ENCODE results near the gene INHBB. TPM values are rescaled to one million over a fixed set of nuclear protein-coding genes. Genes with fewer than 3 reads are reported as not detected.
"Not testable (repeated sequence)": the region's sequence is repeated elsewhere in the genome, so short reads cannot be mapped to it uniquely, and the experiment has no call there.

INHBB gene
- total and polyA plus RNA-seq, 5 donors, result 1.4 to 2.5 (median 2.4) TPM

GRCh38 chr2:120316528-120317179 is 29.3 kb upstream of the INHBB start:
- WGBS, result 93% methylated on average over 15 of the region's 15 CpGs
- Histone ChIP-seq H3K27ac (ENCODE audit: low read length) (no peak overlapping the region), H3K9me3 (ENCODE audit: control insufficient read depth, low read length) (no peaks in the 10 kb centered on the region), H3K27me3 (ENCODE audit: control insufficient read depth, insufficient read depth) (no peaks in the 10 kb centered on the region), H3K4me3 (ENCODE audit: low read length) (no peak overlapping the region), H3K4me1 (ENCODE audit: control insufficient read depth, insufficient read depth, low read length) (no peaks in the 10 kb centered on the region)
- intact Hi-C loops (cut with DNase I), result loop anchor here in 2 of 4 donors (10.0 kb wide), 2 partner anchors 62 to 92 kb away; partner anchors contain the start of genes RALB (in 1 of the 2) and TMEM185B (in 1 of the 2)
- DNase-seq (no peak), ATAC-seq (no peak)

- ATAC-seq (no peak), DNase-seq (no peak)
- Histone ChIP-seq H3K4me3 (ENCODE audit: low read length) (no peak overlapping the region), H3K9me3 (ENCODE audit: control insufficient read depth, low read length) (no peaks in the 10 kb centered on the region), H3K27ac (ENCODE audit: low read length) (no peak overlapping the region), H3K27me3 (ENCODE audit: control insufficient read depth, insufficient read depth) (no peaks in the 10 kb centered on the region), H3K4me1 (ENCODE audit: control insufficient read depth, insufficient read depth, low read length) (no peaks in the 10 kb centered on the region)
- intact Hi-C loops (cut with DNase I), result loop anchor here in 2 of 4 donors (10.0 kb wide), 2 partner anchors 62 to 92 kb away; partner anchors contain the start of genes RALB (in 1 of the 2) and TMEM185B (in 1 of the 2)
These were observed 28.8 kb upstream of the INHBB start for GRCh38 chr2:120317180-120317533.

GRCh38 chr2:120317916-120318315 is 28.0 kb upstream of the INHBB start:
- 89% methylated on average over 8 of the region's 8 CpGs for WGBS
- H3K9me3 ChIP-seq (ENCODE audit: control insufficient read depth, low read length), result no peaks in the 10 kb centered on the region
- no peaks in the 10 kb centered on the region for H3K4me1 ChIP-seq (ENCODE audit: control insufficient read depth, insufficient read depth, low read length)
- intact Hi-C loops (cut with DNase I), result loop anchor here in 2 of 4 donors (10.0 kb wide), 2 partner anchors 63 to 93 kb away; partner anchors contain the start of genes RALB (in 1 of the 2) and TMEM185B (in 1 of the 2)
- ATAC-seq (no peak), DNase-seq (no peak)
- no peak overlapping the region for H3K27ac ChIP-seq (ENCODE audit: low read length)
- no peaks in the 10 kb centered on the region for H3K27me3 ChIP-seq (ENCODE audit: control insufficient read depth, insufficient read depth)
- H3K4me3 ChIP-seq (ENCODE audit: low read length), result no peak overlapping the region

GRCh38 chr2:120318626-120319025 is 27.3 kb upstream of the INHBB start:
- WGBS, result 47% methylated on average over 8 of the region's 8 CpGs
- no peaks in the 10 kb centered on the region for H3K4me1 ChIP-seq (ENCODE audit: control insufficient read depth, insufficient read depth, low read length)
- no peak overlapping the region for H3K4me3 ChIP-seq (ENCODE audit: low read length)
- no peaks in the 10 kb centered on the region for H3K9me3 ChIP-seq (ENCODE audit: control insufficient read depth, low read length)
- no peaks in the 10 kb centered on the region for H3K27me3 ChIP-seq (ENCODE audit: control insufficient read depth, insufficient read depth)
- no peak overlapping the region for H3K27ac ChIP-seq (ENCODE audit: low read length)
- DNase-seq (peak; percentile 73 to 90 (median 90)), ATAC-seq (peak; percentile 61 to 67)
- intact Hi-C loops (cut with DNase I), result loop anchor here in 2 of 4 donors (10.0 kb wide), 2 partner anchors 64 to 94 kb away; partner anchors contain the start of genes RALB (in 1 of the 2) and TMEM185B (in 1 of the 2)

- intact Hi-C loops (cut with DNase I), result loop anchor here in 2 of 4 donors (10.0 kb wide), 2 partner anchors 64 to 94 kb away; partner anchors contain the start of genes RALB (in 1 of the 2) and TMEM185B (in 1 of the 2)
- WGBS, result 71% methylated on average over 10 of the region's 10 CpGs
- Histone ChIP-seq H3K4me1 (ENCODE audit: control insufficient read depth, insufficient read depth, low read length) (no peaks in the 10 kb centered on the region), H3K27me3 (ENCODE audit: control insufficient read depth, insufficient read depth) (no peaks in the 10 kb centered on the region), H3K4me3 (ENCODE audit: low read length) (no peak overlapping the region), H3K27ac (ENCODE audit: low read length) (no peak overlapping the region), H3K9me3 (ENCODE audit: control insufficient read depth, low read length) (no peaks in the 10 kb centered on the region)
- ATAC-seq (no peak), DNase-seq (no peak)
These were observed 26.8 kb upstream of the INHBB start for GRCh38 chr2:120319123-120319522.

- DNase-seq (no peak), ATAC-seq (no peak)
- no peaks in the 10 kb centered on the region for H3K9me3 ChIP-seq (ENCODE audit: control insufficient read depth, low read length)
- no peak overlapping the region for H3K27ac ChIP-seq (ENCODE audit: low read length)
- H3K27me3 ChIP-seq (ENCODE audit: control insufficient read depth, insufficient read depth), result no peaks in the 10 kb centered on the region
- no peak overlapping the region for H3K4me3 ChIP-seq (ENCODE audit: low read length)
- intact Hi-C loops (cut with DNase I), result loop anchor here in 2 of 4 donors (10.0 kb wide), 2 partner anchors 65 to 95 kb away; partner anchors contain the start of genes RALB (in 1 of the 2) and TMEM185B (in 1 of the 2)
- H3K4me1 ChIP-seq (ENCODE audit: control insufficient read depth, insufficient read depth, low read length), result no peaks in the 10 kb centered on the region
- 78% methylated on average over 18 of the region's 18 CpGs for WGBS
These were observed 26.1 kb upstream of the INHBB start for GRCh38 chr2:120319686-120320317.

- DNase-seq (no peak), ATAC-seq (no peak)
- WGBS, result 77% methylated on average over 10 of the region's 10 CpGs
- H3K27ac ChIP-seq (ENCODE audit: low read length), result no peak overlapping the region
- no peaks in the 10 kb centered on the region for H3K4me1 ChIP-seq (ENCODE audit: control insufficient read depth, insufficient read depth, low read length)
- H3K27me3 ChIP-seq (ENCODE audit: control insufficient read depth, insufficient read depth), result no peaks in the 10 kb centered on the region
- intact Hi-C loops (cut with DNase I), result no loop called here
- H3K4me3 ChIP-seq (ENCODE audit: low read length), result no peak overlapping the region
- no peaks in the 10 kb centered on the region for H3K9me3 ChIP-seq (ENCODE audit: control insufficient read depth, low read length)
These were observed 25.6 kb upstream of the INHBB start for GRCh38 chr2:120320318-120320851.

- intact Hi-C loops (cut with DNase I); H3K27ac ChIP-seq (ENCODE audit: low read length); H3K4me3 ChIP-seq (ENCODE audit: low read length); DNase-seq; H3K27me3 ChIP-seq (ENCODE audit: control insufficient read depth, insufficient read depth); ATAC-seq; H3K9me3 ChIP-seq (ENCODE audit: control insufficient read depth, low read length); H3K4me1 ChIP-seq (ENCODE audit: control insufficient read depth, insufficient read depth, low read length): not testable (repeated sequence)
- 90% methylated on average over 5 of the region's 5 CpGs for WGBS
These were observed 24.9 kb upstream of the INHBB start for GRCh38 chr2:120320887-120321556.

- no peak for ATAC-seq
- WGBS, result 86% methylated on average over 10 of the region's 10 CpGs
- Histone ChIP-seq H3K9me3 (ENCODE audit: control insufficient read depth, low read length) (no peaks in the 10 kb centered on the region), H3K27me3 (ENCODE audit: control insufficient read depth, insufficient read depth) (no peaks in the 10 kb centered on the region), H3K4me1 (ENCODE audit: control insufficient read depth, insufficient read depth, low read length) (no peaks in the 10 kb centered on the region), H3K27ac (ENCODE audit: low read length) (no peak overlapping the region), H3K4me3 (ENCODE audit: low read length) (no peak overlapping the region)
- DNase-seq, result peak in 1 of 3 donors; percentile 5
- intact Hi-C loops (cut with DNase I), result no loop called here
These were observed 24.1 kb upstream of the INHBB start for GRCh38 chr2:120321721-120322284.

GRCh38 chr2:120322329-120322728 is 23.6 kb upstream of the INHBB start:
- ATAC-seq, result no peak

More at GRCh38 chr2:120322329-120322728, 23.6 kb upstream of the INHBB start:
- H3K27me3 ChIP-seq (ENCODE audit: control insufficient read depth, insufficient read depth), result no peaks in the 10 kb centered on the region
- intact Hi-C loops (cut with DNase I), result no loop called here
- no peaks in the 10 kb centered on the region for H3K4me1 ChIP-seq (ENCODE audit: control insufficient read depth, insufficient read depth, low read length)
- no peak overlapping the region for H3K4me3 ChIP-seq (ENCODE audit: low read length)
- H3K9me3 ChIP-seq (ENCODE audit: control insufficient read depth, low read length), result no peaks in the 10 kb centered on the region
- peak in 1 of 3 donors; percentile 12 for DNase-seq
- no peak overlapping the region for H3K27ac ChIP-seq (ENCODE audit: low read length)
- 95% methylated on average over 7 of the region's 7 CpGs for WGBS
